OCI-LY1 (cell line): ENCODE data around the gene PLAAT4.
"Not testable (repeated sequence)": the region's sequence is repeated elsewhere in the genome, so short reads cannot be mapped to it uniquely, and the experiment has no call there.

Experiments
- H2AFZ ChIP-seq: fragments of 200-600 bp; sonication (generic), shearing (Covaris generic); 2 replicates; pipeline ENCODE4 v1.6.0; 2014; ENCODE audit warnings: antibody characterized with exemption, mild to moderate bottlenecking, low read length
- H3F3A ChIP-seq: fragments of 200-600 bp; sonication (generic), shearing (Covaris generic); 2 replicates; pipeline ENCODE4 v1.6.0; 2014; ENCODE audit warnings: mild to moderate bottlenecking, antibody characterized with exemption, low read length, moderate library complexity; ENCODE audit not compliant: insufficient read depth
- H3K27ac ChIP-seq: fragments of 200-600 bp; sonication (generic); 2 replicates; pipeline ENCODE4 v1.5.1; 2014; ENCODE audit warnings: low read length, mixed run types, mild to moderate bottlenecking, low read depth; ENCODE audit not compliant: poor library complexity, severe bottlenecking
- H3K27me3 ChIP-seq: fragments of 200-600 bp; sonication (generic); 2 replicates; pipeline ENCODE4 v1.6.0; 2014; ENCODE audit warnings: antibody characterized with exemption, mild to moderate bottlenecking, low read length, moderate library complexity; ENCODE audit not compliant: insufficient read depth
- H3K36me3 ChIP-seq: fragments of 200-600 bp; sonication (generic); 2 replicates; pipeline ENCODE4 v1.6.1; 2014; ENCODE audit warnings: mild to moderate bottlenecking, antibody characterized with exemption, low read length, moderate library complexity, mixed read lengths; ENCODE audit not compliant: insufficient read depth
- H3K4me1 ChIP-seq: fragments of 200-600 bp; sonication (generic); 2 replicates; pipeline ENCODE4 v1.5.1; 2014; ENCODE audit warnings: mild to moderate bottlenecking, low read length, moderate library complexity; ENCODE audit not compliant: insufficient read depth, severe bottlenecking
- H3K4me2 ChIP-seq: fragments of 200-600 bp; sonication (generic), shearing (Covaris generic); 2 replicates; pipeline ENCODE4 v1.6.1; 2014; ENCODE audit warnings: low read length
- H3K4me3 ChIP-seq: fragments of 200-600 bp; sonication (generic); 2 replicates; pipeline ENCODE4 v1.5.1; 2014; ENCODE audit warnings: low read length, low read depth, mild to moderate bottlenecking, mixed read lengths; ENCODE audit not compliant: poor library complexity, severe bottlenecking
- H3K79me2 ChIP-seq: fragments of 200-600 bp; shearing (Covaris generic); 2 replicates; pipeline ENCODE4 v1.6.1; 2016; ENCODE audit warnings: mixed run types, low read length, mixed read lengths; ENCODE audit not compliant: insufficient read depth
- H3K9ac ChIP-seq: fragments of 200-600 bp; sonication (generic), shearing (Covaris generic); 2 replicates; pipeline ENCODE4 v1.6.1; 2014; ENCODE audit warnings: mild to moderate bottlenecking, low read length, mixed read lengths
- H3K9me2 ChIP-seq: fragments of 200-600 bp; sonication (generic), shearing (Covaris generic); 2 replicates; pipeline ENCODE4 v1.6.1; 2014; ENCODE audit warnings: low read depth, mild to moderate bottlenecking, low read length, mixed read lengths
- H3K9me3 ChIP-seq: fragments of 200-600 bp; shearing (Covaris generic); 2 replicates; pipeline ENCODE4 v1.6.1; 2014; ENCODE audit warnings: low read length, mixed read lengths
- H4K20me1 ChIP-seq: fragments of 200-600 bp; sonication (generic), shearing (Covaris generic); 2 replicates; pipeline ENCODE4 v1.6.0; 2016; ENCODE audit warnings: mild to moderate bottlenecking, low read length; ENCODE audit not compliant: insufficient read depth
- CTCF ChIP-seq: fragments of 200-600 bp; sonication (generic), shearing (Covaris generic); IDR thresholded peaks from 2 replicates; pipeline ENCODE4 v1.5.1; 2017; ENCODE audit warnings: mild to moderate bottlenecking, antibody characterized with exemption, low read length, moderate library complexity, mixed read lengths
- EZH2 ChIP-seq: fragments of 200-600 bp; sonication (generic), shearing (Covaris generic); IDR thresholded peaks from 2 replicates; pipeline ENCODE4 v1.8.0; 2017; ENCODE audit warnings: borderline replicate concordance, mixed run types, mild to moderate bottlenecking, antibody characterized with exemption, low read length, moderate library complexity, mixed read lengths

Gene PLAAT4

GRCh38 chr11:63523151-63523550, 13.5 kb upstream of the PLAAT4 start:
- no peaks in the 10 kb centered on the region for H3K79me2 ChIP-seq
- H3F3A ChIP-seq = no peaks in the 10 kb centered on the region
- H3K4me3 ChIP-seq = no peak overlapping the region
- TF ChIP-seq EZH2 (no peak), CTCF (no peak)
- no peak overlapping the region for H3K9ac ChIP-seq
- H3K4me1 ChIP-seq = no peaks in the 10 kb centered on the region
- no peaks in the 10 kb centered on the region for H3K27me3 ChIP-seq
- no peaks in the 10 kb centered on the region for H3K9me2 ChIP-seq
- H3K36me3 ChIP-seq = no peaks in the 10 kb centered on the region
- H4K20me1 ChIP-seq = no peaks in the 10 kb centered on the region
- H2AFZ ChIP-seq = no peak overlapping the region
- H3K4me2 ChIP-seq = no peak overlapping the region
- peaks cover 6% of the 10 kb centered on the region; the same call in 1 of the 2 replicates for H3K9me3 ChIP-seq
- H3K27ac ChIP-seq = no peak overlapping the region

- Histone ChIP-seq H4K20me1 (no peaks in the 10 kb centered on the region), H3F3A (no peaks in the 10 kb centered on the region), H3K9me3 (peaks cover 6% of the 10 kb centered on the region; the same call in 1 of the 2 replicates), H3K4me1 (no peaks in the 10 kb centered on the region), H3K9me2 (no peaks in the 10 kb centered on the region), H3K27ac (no peak overlapping the region), H3K36me3 (no peaks in the 10 kb centered on the region), H2AFZ (no peak overlapping the region), H3K4me3 (no peak overlapping the region), H3K79me2 (no peaks in the 10 kb centered on the region), H3K9ac (no peak overlapping the region), H3K27me3 (no peaks in the 10 kb centered on the region), H3K4me2 (no peak overlapping the region)
- TF ChIP-seq CTCF (no peak), EZH2 (no peak)
Measured at GRCh38 chr11:63527667-63528066, 8.9 kb upstream of the PLAAT4 start.

- not testable (repeated sequence) for H4K20me1 ChIP-seq, H3K36me3 ChIP-seq, H3K27ac ChIP-seq, H3F3A ChIP-seq, H3K27me3 ChIP-seq, H3K4me2 ChIP-seq, H2AFZ ChIP-seq, H3K9me2 ChIP-seq, H3K4me1 ChIP-seq, H3K9ac ChIP-seq, H3K79me2 ChIP-seq, H3K4me3 ChIP-seq, H3K9me3 ChIP-seq
Measured at GRCh38 chr11:63528156-63528555, 8.5 kb upstream of the PLAAT4 start.

- not testable (repeated sequence) for H4K20me1 ChIP-seq, H3K9ac ChIP-seq, H3K36me3 ChIP-seq, H3K27me3 ChIP-seq, H2AFZ ChIP-seq, H3K9me2 ChIP-seq, H3K4me3 ChIP-seq, H3K4me1 ChIP-seq, H3K27ac ChIP-seq, H3K79me2 ChIP-seq, H3F3A ChIP-seq, H3K4me2 ChIP-seq, H3K9me3 ChIP-seq
Measured at GRCh38 chr11:63528729-63529278, 7.8 kb upstream of the PLAAT4 start.

- H3K4me2 ChIP-seq, H3K4me3 ChIP-seq, H3K27ac ChIP-seq: not testable (repeated sequence)
Measured at GRCh38 chr11:63529373-63529772, 7.2 kb upstream of the PLAAT4 start.

More at GRCh38 chr11:63529373-63529772, 7.2 kb upstream of the PLAAT4 start:
- H3K27me3 ChIP-seq, H4K20me1 ChIP-seq, H3K79me2 ChIP-seq, H3K9ac ChIP-seq, H3K36me3 ChIP-seq, H3K4me1 ChIP-seq, H3K9me3 ChIP-seq, H3K9me2 ChIP-seq, H2AFZ ChIP-seq, H3F3A ChIP-seq: not testable (repeated sequence)
